HG02571 (cell line): ENCODE measurements around the gene FADS3.
"Not testable (repeated sequence)": the region's sequence is repeated elsewhere in the genome, so short reads cannot be mapped to it uniquely, and the experiment has no call there.

Experiments
- ATAC-seq: cut with Tn5 transposase; IDR thresholded peaks from one replicate; pipeline ENCODE4 v1.9.1; 2021; ENCODE audit warnings: mild to moderate bottlenecking, moderate library complexity; ENCODE audit not compliant: unreplicated experiment

The FADS3 gene

GRCh38 chr11:61899146-61899841 is 7.9 kb upstream of the FADS3 start:
- ATAC-seq: no peak

- no peak for ATAC-seq
Observed at GRCh38 chr11:61898247-61898582, 6.9 kb upstream of the FADS3 start.

DNA sequence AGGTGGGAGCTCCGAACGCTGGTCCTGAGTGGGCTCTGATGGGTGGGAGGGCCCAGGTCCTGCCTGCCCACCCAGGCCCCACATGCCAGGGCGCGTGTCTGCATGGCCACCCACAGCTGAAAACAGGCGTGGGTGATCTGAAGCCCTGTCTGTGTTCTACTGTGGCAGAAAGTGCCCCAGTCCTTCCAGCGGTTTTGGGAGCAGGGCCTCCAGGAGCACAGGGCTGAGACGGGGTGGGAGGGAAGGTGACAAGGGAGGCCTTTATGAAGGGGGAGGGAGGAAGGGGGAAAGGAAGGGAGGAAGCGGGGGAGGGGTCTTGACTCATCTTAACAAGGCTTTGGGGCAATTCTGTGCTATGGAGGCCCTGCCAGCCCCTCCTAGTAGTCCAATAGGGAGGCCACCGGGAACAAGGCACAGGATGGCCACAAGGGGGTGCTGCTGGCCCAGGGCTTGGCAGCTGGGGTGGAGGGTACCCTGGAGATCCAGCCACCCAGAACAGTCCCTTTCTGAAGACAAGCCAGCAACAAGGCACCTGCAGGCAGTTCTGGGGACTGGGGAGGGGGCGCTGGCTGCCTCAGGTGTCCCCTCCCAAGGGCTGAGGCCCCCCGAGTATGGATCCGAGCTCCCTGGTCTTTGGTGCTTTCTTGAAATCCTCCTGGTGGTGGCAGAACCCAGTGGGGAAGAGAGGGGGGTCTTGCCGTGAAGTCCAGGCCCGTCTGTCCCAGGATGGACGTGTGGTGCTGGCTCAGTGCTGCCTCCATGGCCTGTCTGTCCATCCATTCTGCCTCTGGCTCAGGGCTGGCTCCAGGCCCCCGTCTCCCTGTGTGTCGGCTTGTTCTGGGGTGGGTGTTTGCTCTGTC is 6.3 kb upstream of the FADS3 start:
- no peak for ATAC-seq

- ATAC-seq: no peak
Observed at GRCh38 chr11:61896665-61897386, 5.5 kb upstream of the FADS3 start.

DNA sequence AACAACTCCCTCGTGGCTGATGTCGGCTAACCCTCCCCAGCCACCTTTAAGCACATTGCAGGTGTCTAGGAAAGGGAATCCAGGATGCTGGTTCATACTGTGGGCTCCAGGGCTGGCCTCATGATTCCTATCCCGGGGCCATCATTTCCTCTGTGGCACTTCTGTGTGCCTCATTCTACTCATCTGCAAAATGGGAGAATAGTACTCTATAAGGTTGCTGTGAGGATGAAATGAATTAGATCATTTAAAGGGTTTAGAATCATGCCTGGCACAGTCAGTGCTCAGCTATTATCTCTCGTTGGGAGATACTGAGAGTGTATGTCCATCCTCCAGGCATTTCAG is 4.3 kb upstream of the FADS3 start:
- no peak for ATAC-seq

- ATAC-seq: no peak
Observed at GRCh38 chr11:61895046-61895717, 3.8 kb upstream of the FADS3 start.

DNA sequence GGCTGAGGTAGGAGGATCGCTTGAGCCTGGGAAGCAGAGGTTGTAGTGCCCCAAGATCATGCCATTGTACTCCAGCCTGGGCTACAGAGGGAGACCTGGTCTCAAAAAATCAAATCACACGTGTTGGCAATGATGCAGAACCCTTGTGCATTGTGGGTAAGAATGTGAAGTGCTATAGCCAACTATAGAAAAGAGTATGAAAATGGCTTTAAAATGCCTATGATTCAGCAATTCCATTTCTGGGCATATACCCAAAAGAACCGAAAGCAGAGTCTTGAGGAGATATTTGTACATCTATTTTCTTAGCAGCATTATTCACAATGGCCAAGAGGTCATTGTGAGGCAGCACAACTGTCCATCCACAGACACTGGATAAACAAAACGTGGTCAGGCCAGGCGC is 2.6 kb upstream of the FADS3 start:
- ATAC-seq: no peak

GRCh38 chr11:61892085-61892370 is 683 bp upstream of the FADS3 start:
- ATAC-seq: no peak

DNA sequence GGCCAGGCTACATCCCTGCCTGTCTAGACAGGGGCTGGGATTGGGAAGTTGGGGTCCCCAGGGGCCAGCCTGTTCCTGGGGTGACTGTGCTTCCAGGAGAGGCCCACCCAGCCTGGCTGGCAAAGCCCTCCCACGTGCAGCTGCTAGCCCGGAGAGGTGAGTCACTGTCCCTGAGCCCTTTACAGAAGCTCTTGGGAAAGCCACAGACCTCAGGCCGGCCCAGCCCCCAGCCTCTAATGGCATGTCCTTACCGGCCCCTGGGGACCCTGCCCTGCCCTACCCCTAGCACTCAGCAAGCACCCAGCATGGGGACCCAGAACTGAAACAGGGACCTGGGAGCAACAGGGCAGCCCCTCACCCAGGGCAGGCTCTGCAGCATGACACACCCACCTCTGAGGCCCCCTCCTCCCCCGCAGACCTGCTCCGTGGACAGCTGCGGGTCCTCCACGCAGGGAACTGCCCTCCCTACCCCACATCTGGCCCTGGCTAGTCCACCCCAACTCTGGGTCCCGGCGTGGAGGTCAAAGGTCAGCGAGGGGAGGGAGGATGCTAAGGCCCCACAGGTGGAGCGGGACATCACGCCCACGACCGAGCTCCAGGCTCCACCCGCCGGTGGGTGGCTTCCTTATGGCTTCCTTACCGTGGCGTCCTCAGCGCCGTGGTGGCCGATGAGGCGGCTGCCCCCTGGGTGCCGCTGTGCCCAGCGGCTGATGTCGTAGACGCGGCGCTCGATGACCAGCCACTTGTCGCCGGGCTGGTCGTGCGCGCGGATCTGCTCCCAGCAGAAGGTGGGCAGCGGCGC is 615 bp downstream of the FADS3 start:
- peak; percentile 30 for ATAC-seq

GRCh38 chr11:61889831-61890230 is 1.5 kb downstream of the FADS3 start:
- ATAC-seq: no peak

- ATAC-seq: no peak
Observed at GRCh38 chr11:61888590-61888989, 2.8 kb downstream of the FADS3 start.

DNA sequence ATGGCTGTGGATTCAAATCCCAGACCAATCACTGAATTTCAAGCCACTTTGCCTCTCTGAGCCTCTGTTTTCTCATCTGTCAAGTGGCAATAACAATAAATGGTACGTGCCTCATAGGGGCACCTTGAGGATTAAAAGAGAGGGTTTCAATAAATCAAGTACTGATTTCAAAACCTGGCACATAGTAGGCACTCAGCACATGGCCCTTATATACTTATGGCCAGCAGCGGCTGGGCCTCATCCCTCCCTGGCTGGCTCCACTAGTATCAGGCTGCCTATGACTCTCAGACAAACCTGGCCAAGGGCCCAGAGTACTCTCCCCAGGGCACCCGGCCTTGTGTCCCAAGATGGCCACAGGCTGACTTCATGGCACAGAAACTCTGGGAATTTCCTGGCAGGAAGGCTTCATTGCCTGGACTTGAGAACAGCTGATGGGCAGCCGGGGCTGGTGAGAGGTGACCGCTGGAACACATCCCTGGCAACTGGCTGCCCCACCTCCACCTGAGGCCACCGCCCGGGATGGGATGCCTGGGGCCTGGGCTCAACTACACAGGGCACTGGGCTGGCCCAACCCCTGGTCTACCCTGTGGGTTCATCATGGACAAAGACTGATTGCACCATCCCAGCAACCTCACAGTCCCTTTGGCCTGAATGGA is 3.4 kb downstream of the FADS3 start:
- no peak for ATAC-seq

DNA sequence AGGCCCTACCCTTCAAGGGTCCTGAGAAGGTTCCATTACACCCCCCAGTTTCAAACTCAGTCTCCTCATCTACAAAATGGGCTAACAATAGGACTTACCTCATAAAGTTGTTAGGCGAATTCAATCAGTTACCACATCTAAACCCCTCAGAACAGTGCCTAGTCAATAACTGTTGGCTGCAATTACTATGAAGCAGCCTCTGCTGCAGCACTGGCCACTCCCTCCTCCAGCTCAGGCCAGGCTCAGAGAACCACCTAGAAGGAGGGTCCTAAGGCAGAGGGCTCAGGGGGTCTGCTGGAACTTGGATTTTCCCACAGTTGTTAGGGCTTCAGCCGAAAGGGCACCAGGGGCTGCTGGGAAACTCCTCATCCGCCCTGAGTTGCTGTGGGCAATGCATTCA is 4.7 kb downstream of the FADS3 start:
- ATAC-seq: no peak

DNA sequence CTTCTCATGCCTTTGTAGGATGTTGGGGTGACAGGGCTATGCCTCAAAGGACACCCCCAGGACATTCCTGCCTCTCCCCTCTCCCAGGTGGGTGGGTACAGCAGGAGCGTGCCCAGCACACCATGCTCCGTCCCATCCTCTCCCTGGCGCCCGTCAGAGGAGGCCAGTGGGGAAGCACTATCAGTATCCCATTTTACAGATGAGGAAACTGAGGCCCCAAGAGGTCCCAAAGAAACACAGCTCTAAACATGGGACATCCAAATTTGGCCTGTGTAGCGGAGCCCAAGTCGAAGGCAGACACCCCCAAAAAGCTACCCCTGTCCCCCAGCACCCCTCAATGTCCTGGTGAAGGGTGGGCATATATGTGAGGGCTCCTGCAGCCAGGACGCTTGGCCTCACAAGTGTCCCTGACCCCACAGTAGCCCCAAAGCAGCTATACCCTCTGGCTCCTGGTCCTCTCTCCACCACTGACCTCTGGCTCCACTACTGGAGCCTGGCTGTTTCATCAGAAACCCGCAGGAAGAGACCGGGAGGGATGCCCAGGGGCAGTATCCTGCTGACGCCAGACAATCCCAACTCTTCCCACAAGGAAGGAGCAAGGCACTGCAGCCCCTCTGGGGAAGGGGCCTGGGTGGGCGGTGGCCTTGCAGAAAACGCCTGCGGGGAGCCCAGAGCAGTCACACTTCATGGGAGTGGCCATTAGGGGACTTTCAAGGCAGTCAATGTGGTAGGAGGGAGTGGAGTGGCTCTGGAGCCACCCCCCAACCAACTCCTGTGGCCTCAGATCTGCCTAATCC is 5.4 kb downstream of the FADS3 start:
- ATAC-seq: no peak

DNA sequence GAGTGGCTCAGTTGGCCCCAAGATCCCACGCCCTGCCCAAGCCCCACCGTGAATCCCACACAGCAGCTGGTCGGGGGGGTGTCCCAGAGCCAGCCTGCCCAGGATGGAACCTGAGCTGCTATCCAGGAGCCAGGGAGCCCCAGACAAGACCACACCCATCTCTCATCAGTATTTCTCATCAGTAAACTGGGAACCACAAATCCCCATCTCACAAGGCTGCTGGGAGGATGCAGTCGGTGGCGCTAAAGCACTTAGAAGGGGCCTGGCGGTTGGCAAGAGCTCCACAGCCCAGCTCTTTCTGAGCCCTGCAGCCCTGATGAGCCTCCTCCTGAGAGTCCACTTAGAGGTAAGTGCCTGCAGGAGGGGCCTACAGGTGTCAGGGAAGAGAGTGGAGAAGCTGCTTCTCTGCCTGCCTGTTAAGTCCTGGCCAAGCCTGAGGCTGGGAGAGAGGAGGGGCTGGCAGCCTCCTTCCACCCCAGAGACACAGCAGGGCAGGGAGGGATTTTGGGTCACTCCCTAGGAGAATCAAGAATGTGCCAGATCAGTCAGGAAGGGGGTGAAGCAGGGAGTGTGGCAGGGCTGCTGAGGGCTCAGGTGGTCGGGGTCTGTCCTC is 6.1 kb downstream of the FADS3 start:
- no peak for ATAC-seq

GRCh38 chr11:61883947-61884346 is 7.4 kb downstream of the FADS3 start:
- no peak for ATAC-seq

- ATAC-seq: no peak
Observed at GRCh38 chr11:61883327-61883726, 8.0 kb downstream of the FADS3 start.

- ATAC-seq: no peak
Observed at GRCh38 chr11:61882879-61883278, 8.5 kb downstream of the FADS3 start.

GRCh38 chr11:61882267-61882666 is 9.1 kb downstream of the FADS3 start:
- not testable (repeated sequence) for ATAC-seq
